Liver (tissue), 3 donors: ENCODE results near the gene GGA1.

Experiments
- HNF4A ChIP-seq, 2 donors: conservative IDR thresholded peaks; 2 replicates each; pipeline ENCODE4 v1.6.1; 2016; ENCODE audit warnings: antibody characterized with exemption in 2 of 2, mild to moderate bottlenecking in 2 of 2
- RAD21 ChIP-seq, 2 donors: IDR thresholded peaks; 2 replicates each; pipeline ENCODE4 v1.6.1; 2016; ENCODE audit warnings: antibody characterized with exemption in 2 of 2, mild to moderate bottlenecking in 2 of 2
- SP1 ChIP-seq: IDR thresholded peaks from 2 replicates; pipeline ENCODE4 v1.6.1; 2018; ENCODE audit warnings: antibody characterized with exemption, mild to moderate bottlenecking
- TAF1 ChIP-seq: conservative IDR thresholded peaks from 2 replicates; pipeline ENCODE4 v1.6.1; 2016; ENCODE audit warnings: antibody characterized with exemption, mild to moderate bottlenecking
- YY1 ChIP-seq: IDR thresholded peaks from 2 replicates; pipeline ENCODE4 v1.6.1; 2016; ENCODE audit warnings: antibody characterized with exemption, mild to moderate bottlenecking
- TF ChIP-seq, protein P1 (sequence below): fragments of 150-350 bp; IDR thresholded peaks from 2 replicates; pipeline ENCODE4 v1.5.1; 2017; ENCODE audit warnings: improper control_type of control experiment, low read depth, low read length; ENCODE audit not compliant: missing input control
- TF ChIP-seq, protein P2 (sequence below): IDR thresholded peaks from 2 replicates; pipeline ENCODE4 v1.6.1; 2016; ENCODE audit warnings: antibody characterized with exemption
- donor health status: healthy.
- donor health status: healthy.

DNA sequence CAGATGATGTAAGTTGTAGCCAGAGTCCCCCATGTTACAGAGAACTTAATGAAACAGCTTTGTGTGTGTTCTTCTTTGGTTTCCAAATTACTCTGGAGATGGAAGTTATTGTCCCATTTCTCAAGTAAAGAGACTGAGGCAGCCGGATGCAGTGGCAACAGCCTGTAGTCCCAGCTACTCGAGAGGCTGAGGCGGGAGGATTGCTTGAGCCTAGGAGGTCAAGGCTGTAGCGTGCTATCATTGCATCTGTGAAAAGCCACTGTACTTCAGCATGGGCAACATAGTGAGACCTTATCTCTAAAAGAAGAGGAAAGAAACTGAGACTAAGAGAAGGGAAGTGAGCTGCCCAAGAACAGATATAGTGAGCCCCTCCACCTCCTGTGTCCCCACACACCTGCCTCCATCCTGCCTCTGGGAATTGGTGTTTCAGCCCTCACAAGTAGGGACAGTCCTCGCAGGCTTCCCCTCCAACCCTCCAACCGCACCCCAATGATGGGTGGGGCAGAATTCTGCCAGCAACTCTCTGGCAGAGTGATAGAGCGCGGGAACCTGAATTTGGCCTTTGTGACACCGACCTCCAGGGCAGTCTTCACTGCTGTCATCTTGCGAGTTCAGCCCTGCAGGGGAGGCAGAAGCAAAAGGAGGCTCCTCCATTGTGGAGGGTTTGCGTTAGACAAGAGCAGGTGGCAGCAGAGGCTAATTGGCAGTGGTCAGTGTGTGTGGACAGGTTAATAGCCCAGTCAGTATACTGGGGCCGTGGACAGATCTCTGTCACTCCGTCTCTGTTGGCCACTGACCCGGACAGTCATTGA is 51.5 kb downstream of the GGA1 start:
- TF ChIP-seq, protein P1, sequence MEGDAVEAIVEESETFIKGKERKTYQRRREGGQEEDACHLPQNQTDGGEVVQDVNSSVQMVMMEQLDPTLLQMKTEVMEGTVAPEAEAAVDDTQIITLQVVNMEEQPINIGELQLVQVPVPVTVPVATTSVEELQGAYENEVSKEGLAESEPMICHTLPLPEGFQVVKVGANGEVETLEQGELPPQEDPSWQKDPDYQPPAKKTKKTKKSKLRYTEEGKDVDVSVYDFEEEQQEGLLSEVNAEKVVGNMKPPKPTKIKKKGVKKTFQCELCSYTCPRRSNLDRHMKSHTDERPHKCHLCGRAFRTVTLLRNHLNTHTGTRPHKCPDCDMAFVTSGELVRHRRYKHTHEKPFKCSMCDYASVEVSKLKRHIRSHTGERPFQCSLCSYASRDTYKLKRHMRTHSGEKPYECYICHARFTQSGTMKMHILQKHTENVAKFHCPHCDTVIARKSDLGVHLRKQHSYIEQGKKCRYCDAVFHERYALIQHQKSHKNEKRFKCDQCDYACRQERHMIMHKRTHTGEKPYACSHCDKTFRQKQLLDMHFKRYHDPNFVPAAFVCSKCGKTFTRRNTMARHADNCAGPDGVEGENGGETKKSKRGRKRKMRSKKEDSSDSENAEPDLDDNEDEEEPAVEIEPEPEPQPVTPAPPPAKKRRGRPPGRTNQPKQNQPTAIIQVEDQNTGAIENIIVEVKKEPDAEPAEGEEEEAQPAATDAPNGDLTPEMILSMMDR, result no peak
- TF ChIP-seq YY1, result no peak
- no peak for TF ChIP-seq SP1
- no peak for TF ChIP-seq RAD21 (IDR thresholded peaks at IDR 0.05)
- no peak for TF ChIP-seq HNF4A (conservative IDR thresholded peaks at IDR 0.05)
- no peak for TF ChIP-seq TAF1
- TF ChIP-seq, protein P2, sequence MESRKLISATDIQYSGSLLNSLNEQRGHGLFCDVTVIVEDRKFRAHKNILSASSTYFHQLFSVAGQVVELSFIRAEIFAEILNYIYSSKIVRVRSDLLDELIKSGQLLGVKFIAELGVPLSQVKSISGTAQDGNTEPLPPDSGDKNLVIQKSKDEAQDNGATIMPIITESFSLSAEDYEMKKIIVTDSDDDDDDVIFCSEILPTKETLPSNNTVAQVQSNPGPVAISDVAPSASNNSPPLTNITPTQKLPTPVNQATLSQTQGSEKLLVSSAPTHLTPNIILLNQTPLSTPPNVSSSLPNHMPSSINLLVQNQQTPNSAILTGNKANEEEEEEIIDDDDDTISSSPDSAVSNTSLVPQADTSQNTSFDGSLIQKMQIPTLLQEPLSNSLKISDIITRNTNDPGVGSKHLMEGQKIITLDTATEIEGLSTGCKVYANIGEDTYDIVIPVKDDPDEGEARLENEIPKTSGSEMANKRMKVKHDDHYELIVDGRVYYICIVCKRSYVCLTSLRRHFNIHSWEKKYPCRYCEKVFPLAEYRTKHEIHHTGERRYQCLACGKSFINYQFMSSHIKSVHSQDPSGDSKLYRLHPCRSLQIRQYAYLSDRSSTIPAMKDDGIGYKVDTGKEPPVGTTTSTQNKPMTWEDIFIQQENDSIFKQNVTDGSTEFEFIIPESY, result no peak
